LNCAP (cell line): Measurements from ENCODE around the gene HAPLN3.

ENCODE experiments used
- CTCF ChIP-seq: fragments of 450-650 bp; IDR thresholded peaks from 2 replicates; pipeline ENCODE4 v1.5.1; 2017; ENCODE audit warnings: mild to moderate bottlenecking

HAPLN3 gene

GRCh38 chr15:88859550-88859949 is 35.8 kb downstream of the HAPLN3 start:
- TF ChIP-seq CTCF, result no peak

- TF ChIP-seq CTCF, result no peak
These were observed 36.4 kb downstream of the HAPLN3 start for GRCh38 chr15:88858934-88859333.

- no peak for TF ChIP-seq CTCF
These were observed 42.9 kb downstream of the HAPLN3 start for GRCh38 chr15:88852476-88852875.

- TF ChIP-seq CTCF, result no peak
These were observed 45.8 kb downstream of the HAPLN3 start for GRCh38 chr15:88849376-88850072.

- TF ChIP-seq CTCF, result no peak
These were observed 47.1 kb downstream of the HAPLN3 start for GRCh38 chr15:88848203-88848602.

GRCh38 chr15:88847144-88847543 is 48.2 kb downstream of the HAPLN3 start:
- TF ChIP-seq CTCF, result no peak

- no peak for TF ChIP-seq CTCF
These were observed 49.7 kb downstream of the HAPLN3 start for GRCh38 chr15:88845616-88846015.
